ENCODE results near the gene MAZ. TPM values are rescaled to one million over a fixed set of nuclear protein-coding genes. Genes with fewer than 3 reads are reported as not detected.

Gene MAZ
- total RNA-seq, 2 experiments from 2014 or later: 411 to 434 TPM

Other genes starting within 250 kb of the MAZ start
- 100 to 1,000 TPM; 329 to 351 TPM for gene SPN, start 143.3 kb upstream of the MAZ start, total RNA-seq
- gene QPRT, start 127.3 kb upstream of the MAZ start, total RNA-seq: 10 to 100 TPM; 13.3 to 15.7 TPM
- gene C16orf54, start 60.5 kb upstream of the MAZ start, total RNA-seq: 10 to 100 TPM; 39.7 to 51.2 TPM
- not detected for gene ZG16, start 28.3 kb upstream of the MAZ start, total RNA-seq
- 100 to 1,000 TPM; 205 to 266 TPM for gene KIF22, start 15.8 kb upstream of the MAZ start, total RNA-seq
- 1 to 10 TPM in 1 of 2 experiments, under 1 TPM in 1; 0.85 to 1.1 TPM for gene PRRT2, start 5.7 kb downstream of the MAZ start, total RNA-seq
- gene PAGR1, start 9.6 kb downstream of the MAZ start, total RNA-seq: 10 to 100 TPM; 34.3 to 35.2 TPM
- gene MVP, start 13.9 kb downstream of the MAZ start, total RNA-seq: 100 to 1,000 TPM; 110 to 123 TPM
- 10 to 100 TPM; 52.0 to 62.0 TPM for gene CDIPT, start 56.7 kb downstream of the MAZ start, total RNA-seq
- gene SEZ6L2, start 93.0 kb downstream of the MAZ start, total RNA-seq: under 1 TPM in 1 of 2 experiments, not detected in 1; 0.09 TPM
- gene ASPHD1, start 94.0 kb downstream of the MAZ start, total RNA-seq: under 1 TPM in 1 of 2 experiments, not detected in 1; 0.33 TPM
- 10 to 100 TPM; 44.6 to 48.4 TPM for gene KCTD13, start 119.7 kb downstream of the MAZ start, total RNA-seq
- gene TMEM219, start 155.6 kb downstream of the MAZ start, total RNA-seq: 10 to 100 TPM; 56.9 to 67.6 TPM
- gene TAOK2, start 167.3 kb downstream of the MAZ start, total RNA-seq: 10 to 100 TPM; 51.1 to 55.3 TPM
- gene HIRIP3, start 189.1 kb downstream of the MAZ start, total RNA-seq: 10 to 100 TPM; 49.3 to 56.5 TPM
- 100 to 1,000 TPM; 102 to 116 TPM for gene INO80E, start 189.7 kb downstream of the MAZ start, total RNA-seq
- under 1 TPM in 1 of 2 experiments, not detected in 1; 0.49 TPM for gene DOC2A, start 204.5 kb downstream of the MAZ start, total RNA-seq
- gene C16orf92, start 216.7 kb downstream of the MAZ start, total RNA-seq: not detected
- 1 to 10 TPM; 1.6 to 6.5 TPM for gene TLCD3B, start 224.7 kb downstream of the MAZ start, total RNA-seq